MM.1S (cell line): ENCODE measurements around the gene PTPRN2.

ENCODE experiments used
- DNase-seq: peaks from one replicate; pipeline ENCODE4 v3.0.0-alpha.2; 2015
- H2AFZ ChIP-seq: fragments of 300-600 bp; sonication (generic); 2 replicates; pipeline ENCODE4 v1.6.0; 2016; ENCODE audit warnings: antibody characterized with exemption, low read length
- H3F3A ChIP-seq: fragments of 300-600 bp; sonication (generic); 2 replicates; pipeline ENCODE4 v1.6.1; 2016; ENCODE audit warnings: mild to moderate bottlenecking, antibody characterized with exemption, low read length, moderate library complexity, mixed read lengths; ENCODE audit not compliant: insufficient read depth
- H3K27ac ChIP-seq: fragments of 300-600 bp; sonication (generic); 2 replicates; pipeline ENCODE4 v1.5.1; 2016; ENCODE audit warnings: mild to moderate bottlenecking, low read length
- H3K27me3 ChIP-seq: fragments of 300-600 bp; sonication (generic); replicated peaks from 2 replicates; pipeline ENCODE4 v1.6.0; 2016; ENCODE audit warnings: low read length; ENCODE audit not compliant: insufficient read depth
- H3K36me3 ChIP-seq: fragments of 300-600 bp; sonication (generic); replicated peaks from 2 replicates; pipeline ENCODE4 v1.6.1; 2016; ENCODE audit warnings: mild to moderate bottlenecking, low read length, mixed read lengths; ENCODE audit not compliant: insufficient read depth
- H3K4me1 ChIP-seq: fragments of 300-600 bp; sonication (generic); 2 replicates; pipeline ENCODE4 v1.6.1; 2016; ENCODE audit warnings: low read length, mixed read lengths
- H3K4me2 ChIP-seq: fragments of 300-600 bp; sonication (generic); 2 replicates; pipeline ENCODE4 v1.6.0; 2016; ENCODE audit warnings: low read depth, low read length
- H3K4me3 ChIP-seq: fragments of 300-600 bp; sonication (generic); 2 replicates; pipeline ENCODE4 v1.5.1; 2016; ENCODE audit warnings: low read length, mixed read lengths
- H3K79me2 ChIP-seq: fragments of 300-600 bp; sonication (generic); 2 replicates; pipeline ENCODE4 v1.6.1; 2016; ENCODE audit warnings: mixed run types, low read length, mixed read lengths
- H3K9ac ChIP-seq: fragments of 300-600 bp; sonication (generic); 2 replicates; pipeline ENCODE4 v1.6.1; 2016; ENCODE audit warnings: low read length, mixed read lengths
- H3K9me2 ChIP-seq: fragments of 300-600 bp; sonication (generic); replicated peaks from 2 replicates; pipeline ENCODE4 v1.6.1; 2016; ENCODE audit warnings: mild to moderate bottlenecking, low read length, mixed read lengths; ENCODE audit not compliant: insufficient read depth
- H3K9me3 ChIP-seq: fragments of 300-600 bp; sonication (generic); replicated peaks from 2 replicates; pipeline ENCODE4 v1.6.1; 2016; ENCODE audit warnings: mild to moderate bottlenecking, low read length, mixed read lengths; ENCODE audit not compliant: insufficient read depth
- H4K20me1 ChIP-seq: fragments of 300-600 bp; sonication (generic); 2 replicates; pipeline ENCODE4 v1.6.1; 2016; ENCODE audit warnings: mild to moderate bottlenecking, low read length, moderate library complexity, mixed read lengths; ENCODE audit not compliant: insufficient read depth
- EZH2 ChIP-seq: fragments of 300-600 bp; sonication (generic); optimal IDR thresholded peaks from 2 replicates; pipeline ENCODE3; 2017; ENCODE audit warnings: low read depth, mild to moderate bottlenecking, antibody characterized with exemption, low read length, mixed read lengths
- EZH2phosphoT487 ChIP-seq: fragments of 300-600 bp; sonication (generic); IDR thresholded peaks from 2 replicates; pipeline ENCODE4 v1.6.1; 2018; ENCODE audit warnings: antibody characterized with exemption, low read length
- TF ChIP-seq, protein P1 (sequence below): fragments of 300-600 bp; sonication (generic); IDR thresholded peaks from 2 replicates; pipeline ENCODE4 v1.5.1; 2016; ENCODE audit warnings: antibody characterized with exemption, low read length, mixed read lengths

Gene PTPRN2

DNA sequence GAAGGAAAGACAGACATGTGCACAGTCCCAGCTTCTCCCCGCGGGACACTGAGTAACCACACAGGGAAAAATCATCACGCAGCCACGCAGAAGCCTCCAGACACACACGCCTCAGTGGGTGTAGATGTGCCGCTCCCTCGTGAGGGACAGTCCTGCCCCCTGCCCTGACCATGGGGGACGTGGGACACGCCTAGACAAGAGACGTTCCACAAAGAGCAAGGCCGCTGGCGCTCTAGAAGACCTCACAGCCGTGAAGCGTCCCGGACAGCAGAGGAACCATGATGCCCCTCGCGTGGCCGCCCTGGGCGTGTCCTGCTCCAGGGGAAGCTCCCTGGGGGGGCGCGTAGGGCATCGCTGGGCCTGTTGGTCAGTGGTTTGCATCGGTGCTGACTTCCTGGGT, 1040.0 kb downstream of the PTPRN2 start:
- no peak overlapping the region for H3K4me3 ChIP-seq
- H4K20me1 ChIP-seq: no peaks in the 10 kb centered on the region
- H3K27ac ChIP-seq: no peak overlapping the region
- TF ChIP-seq, protein P1, sequence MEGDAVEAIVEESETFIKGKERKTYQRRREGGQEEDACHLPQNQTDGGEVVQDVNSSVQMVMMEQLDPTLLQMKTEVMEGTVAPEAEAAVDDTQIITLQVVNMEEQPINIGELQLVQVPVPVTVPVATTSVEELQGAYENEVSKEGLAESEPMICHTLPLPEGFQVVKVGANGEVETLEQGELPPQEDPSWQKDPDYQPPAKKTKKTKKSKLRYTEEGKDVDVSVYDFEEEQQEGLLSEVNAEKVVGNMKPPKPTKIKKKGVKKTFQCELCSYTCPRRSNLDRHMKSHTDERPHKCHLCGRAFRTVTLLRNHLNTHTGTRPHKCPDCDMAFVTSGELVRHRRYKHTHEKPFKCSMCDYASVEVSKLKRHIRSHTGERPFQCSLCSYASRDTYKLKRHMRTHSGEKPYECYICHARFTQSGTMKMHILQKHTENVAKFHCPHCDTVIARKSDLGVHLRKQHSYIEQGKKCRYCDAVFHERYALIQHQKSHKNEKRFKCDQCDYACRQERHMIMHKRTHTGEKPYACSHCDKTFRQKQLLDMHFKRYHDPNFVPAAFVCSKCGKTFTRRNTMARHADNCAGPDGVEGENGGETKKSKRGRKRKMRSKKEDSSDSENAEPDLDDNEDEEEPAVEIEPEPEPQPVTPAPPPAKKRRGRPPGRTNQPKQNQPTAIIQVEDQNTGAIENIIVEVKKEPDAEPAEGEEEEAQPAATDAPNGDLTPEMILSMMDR: no peak
- TF ChIP-seq EZH2phosphoT487 (no peak), EZH2 (no peak)
- no peaks in the 10 kb centered on the region for H3K9me3 ChIP-seq
- H3K4me2 ChIP-seq: no peak overlapping the region
- H3F3A ChIP-seq: no peaks in the 10 kb centered on the region
- no peaks in the 10 kb centered on the region for H3K4me1 ChIP-seq
- peaks cover 89% of the 10 kb centered on the region for H3K27me3 ChIP-seq
- no peaks in the 10 kb centered on the region for H3K9me2 ChIP-seq
- DNase-seq: no peak
- no peaks in the 10 kb centered on the region for H3K79me2 ChIP-seq
- no peaks in the 10 kb centered on the region for H3K36me3 ChIP-seq
- no peak overlapping the region for H2AFZ ChIP-seq
- H3K9ac ChIP-seq: no peak overlapping the region

DNA sequence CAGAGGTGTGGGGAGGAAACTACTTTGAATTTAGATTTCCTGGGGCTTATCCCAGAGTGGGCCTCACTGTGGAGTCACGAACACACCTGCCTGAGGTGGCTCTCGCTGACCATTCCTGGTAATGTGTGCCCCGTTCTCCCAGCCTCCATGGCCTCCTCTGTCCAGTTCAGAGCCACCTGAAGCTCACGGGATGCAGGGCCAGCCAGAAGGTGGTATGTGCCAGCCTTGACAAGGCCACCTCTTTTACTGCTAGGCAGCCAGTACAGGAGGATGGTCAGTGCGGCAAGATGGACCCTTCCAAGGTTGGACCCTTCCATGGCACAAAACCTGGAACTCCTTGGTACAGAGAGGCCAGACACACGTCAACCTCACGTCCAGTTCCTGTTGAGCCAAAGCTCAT, 1040.5 kb downstream of the PTPRN2 start:
- H3K27me3 ChIP-seq: peaks cover 89% of the 10 kb centered on the region
- TF ChIP-seq EZH2phosphoT487: no peak
- TF ChIP-seq, protein P1: no peak
- no peak for TF ChIP-seq EZH2
- no peaks in the 10 kb centered on the region for H3K9me2 ChIP-seq
- no peaks in the 10 kb centered on the region for H3K36me3 ChIP-seq
- H3K4me2 ChIP-seq: no peak overlapping the region
- H3K79me2 ChIP-seq: no peaks in the 10 kb centered on the region
- no peaks in the 10 kb centered on the region for H3K9me3 ChIP-seq
- H4K20me1 ChIP-seq: no peaks in the 10 kb centered on the region
- no peaks in the 10 kb centered on the region for H3F3A ChIP-seq
- no peaks in the 10 kb centered on the region for H3K4me1 ChIP-seq
- no peak overlapping the region for H3K4me3 ChIP-seq
- no peak overlapping the region for H3K9ac ChIP-seq
- no peak for DNase-seq
- no peak overlapping the region for H2AFZ ChIP-seq
- no peak overlapping the region for H3K27ac ChIP-seq

DNA sequence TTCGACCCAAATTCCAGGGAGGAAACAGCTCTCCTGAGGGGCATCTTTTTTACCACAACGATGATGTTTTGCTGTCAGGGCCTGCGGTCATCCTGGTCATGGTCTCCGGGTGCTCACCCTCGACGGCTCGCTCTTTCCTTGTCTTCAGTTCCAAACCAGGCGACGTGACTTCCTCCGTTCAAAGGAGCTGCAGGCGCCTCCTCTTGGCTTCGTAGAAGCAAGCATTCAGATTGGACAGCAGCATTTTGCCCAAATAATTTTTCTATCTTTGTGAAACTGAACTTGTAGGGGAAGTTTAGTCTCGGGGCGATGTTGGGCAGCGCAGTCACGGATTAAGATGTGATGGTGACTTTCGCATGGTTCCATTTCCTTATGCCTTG, 1042.0 kb downstream of the PTPRN2 start:
- H3K27me3 ChIP-seq: peaks cover 89% of the 10 kb centered on the region
- no peaks in the 10 kb centered on the region for H3K79me2 ChIP-seq
- H3K9ac ChIP-seq: no peak overlapping the region
- no peak overlapping the region for H2AFZ ChIP-seq
- no peaks in the 10 kb centered on the region for H4K20me1 ChIP-seq
- no peaks in the 10 kb centered on the region for H3K9me2 ChIP-seq
- no peaks in the 10 kb centered on the region for H3F3A ChIP-seq
- TF ChIP-seq EZH2 (no peak), EZH2phosphoT487 (no peak)
- TF ChIP-seq, protein P1: no peak
- H3K9me3 ChIP-seq: no peaks in the 10 kb centered on the region
- no peak overlapping the region for H3K4me2 ChIP-seq
- no peak overlapping the region for H3K27ac ChIP-seq
- no peak overlapping the region for H3K4me3 ChIP-seq
- no peaks in the 10 kb centered on the region for H3K36me3 ChIP-seq
- no peaks in the 10 kb centered on the region for H3K4me1 ChIP-seq
- no peak for DNase-seq
